ENCODE measurements around the gene ODAD4. TPM values are rescaled to one million over a fixed set of nuclear protein-coding genes. Genes with fewer than 3 reads are reported as not detected.
A peak's percentile ranks its signal among the peaks of the same experiment; 100 is the strongest.

The ODAD4 gene
- polyA plus RNA-seq, 3 donors = 0.04 to 0.28 (median 0.23) TPM

- peaks cover 0 to 2% (median 0%) of the 10 kb centered on the region in 3 donors for H3K27me3 Mint-ChIP-seq (ENCODE audit: low read depth in 3 of 3)
- no peak overlapping the region for H3K9ac ChIP-seq (ENCODE audit: insufficient read depth, low read length, poor library complexity, severe bottlenecking)
- no peaks in the 10 kb centered on the region for H3K9me3 Mint-ChIP-seq
- H3K36me3 ChIP-seq (replicated peaks in 1 of 2; ENCODE audit: control insufficient read depth in 1 of 2, insufficient read depth in 2 of 2, low read length in 2 of 2) = peaks cover 36 to 40% of the 10 kb centered on the region in 2 donors
- peak overlapping the region in 1 of 7 donors; percentile 3 for H3K27ac Mint-ChIP-seq
- no peak for TF ChIP-seq CTCF (IDR thresholded peaks at IDR 0.05)
- 83% methylated on average over 1 of the region's 2 CpGs for WGBS (ENCODE audit: insufficient coverage)
- H3K36me3 Mint-ChIP-seq = peaks cover 36 to 45% of the 10 kb centered on the region in 2 donors
- H2AFZ ChIP-seq (ENCODE audit: insufficient read depth, low read depth, low read length, poor library complexity, severe bottlenecking) = no peak overlapping the region
- H3K79me2 ChIP-seq (ENCODE audit: insufficient read depth, low read length) = peaks cover 65% of the 10 kb centered on the region
- peaks cover 34% of the 10 kb centered on the region for H3K4me1 Mint-ChIP-seq
- peak overlapping the region in 1 of 2 donors; percentile 11 for H3K27ac ChIP-seq (ENCODE audit: low read depth in 1 of 2, low read length in 2 of 2)
- H3K27me3 ChIP-seq (ENCODE audit: control insufficient read depth in 2 of 2, insufficient read depth in 2 of 2, low read length in 2 of 2) = no peaks in the 10 kb centered on the region
- H3K4me3 ChIP-seq (replicated peaks in 1 of 3; ENCODE audit: low read depth in 2 of 3, low read length in 3 of 3) = no peak overlapping the region
- peaks cover 21 to 24% of the 10 kb centered on the region in 2 donors for H3K4me1 ChIP-seq (ENCODE audit: control insufficient read depth in 1 of 2, insufficient read depth in 2 of 2, low read length in 2 of 2)
- no peak overlapping the region for H3K4me2 ChIP-seq (replicated peaks; ENCODE audit: extremely low read depth, low read length, poor library complexity, severe bottlenecking)
- intact Hi-C loops (cut with micrococcal nuclease) = loop anchor here in 1 of 2 donors (5.0 kb wide), 1 partner anchor 197 kb away; the partner anchor contains the start of gene DHX58
- H4K20me1 ChIP-seq (ENCODE audit: insufficient read depth, low read length) = peaks cover 69% of the 10 kb centered on the region
- no peaks in the 10 kb centered on the region for H3K9me3 ChIP-seq (replicated peaks in 1 of 2; ENCODE audit: control insufficient read depth in 1 of 2, insufficient read depth in 1 of 2, low read length in 2 of 2)
- DNase-seq = no peak
- no peak overlapping the region for H3K4me3 Mint-ChIP-seq
These were observed 14.9 kb upstream of the ODAD4 start for GRCh38 chr17:41915566-41915965.

GRCh38 chr17:41917192-41917591, 13.2 kb upstream of the ODAD4 start:
- H3K27ac ChIP-seq (ENCODE audit: low read depth in 1 of 2, low read length in 2 of 2) = no peak overlapping the region
- H3K9ac ChIP-seq (ENCODE audit: insufficient read depth, low read length, poor library complexity, severe bottlenecking) = no peak overlapping the region
- no peak for DNase-seq
- H3K4me3 Mint-ChIP-seq = peak overlapping the region; percentile 94 to 96
- peak overlapping the region; percentile 91 for H3K4me2 ChIP-seq (replicated peaks; ENCODE audit: extremely low read depth, low read length, poor library complexity, severe bottlenecking)
- no peaks in the 10 kb centered on the region for H3K9me3 ChIP-seq (replicated peaks in 1 of 2; ENCODE audit: control insufficient read depth in 1 of 2, insufficient read depth in 1 of 2, low read length in 2 of 2)
- no peaks in the 10 kb centered on the region for H3K9me3 Mint-ChIP-seq
- H2AFZ ChIP-seq (ENCODE audit: insufficient read depth, low read depth, low read length, poor library complexity, severe bottlenecking) = no peak overlapping the region
- peaks cover 65% of the 10 kb centered on the region for H3K79me2 ChIP-seq (ENCODE audit: insufficient read depth, low read length)
- peaks cover 0 to 2% (median 0%) of the 10 kb centered on the region in 3 donors for H3K27me3 Mint-ChIP-seq (ENCODE audit: low read depth in 3 of 3)
- intact Hi-C loops (cut with micrococcal nuclease) = loop anchor here in 1 of 2 donors (5.0 kb wide), 1 partner anchor 195 kb away; the partner anchor contains the start of gene DHX58
- WGBS (ENCODE audit: insufficient coverage) = 100% methylated on average over 2 of the region's 4 CpGs
- no peaks in the 10 kb centered on the region for H3K27me3 ChIP-seq (ENCODE audit: control insufficient read depth in 2 of 2, insufficient read depth in 2 of 2, low read length in 2 of 2)
- H3K36me3 Mint-ChIP-seq = peaks cover 20 to 29% of the 10 kb centered on the region in 2 donors
- H3K4me1 ChIP-seq (ENCODE audit: control insufficient read depth in 1 of 2, insufficient read depth in 2 of 2, low read length in 2 of 2) = peaks cover 21 to 24% of the 10 kb centered on the region in 2 donors
- no peak for TF ChIP-seq CTCF (IDR thresholded peaks at IDR 0.05)
- H3K27ac Mint-ChIP-seq = peak overlapping the region in 3 of 7 donors; percentile 21 to 50 (median 28)
- H3K4me1 Mint-ChIP-seq = peaks cover 34% of the 10 kb centered on the region
- H3K4me3 ChIP-seq (replicated peaks in 1 of 3; ENCODE audit: low read depth in 2 of 3, low read length in 3 of 3) = peak overlapping the region in 1 of 3 experiments; percentile 99
- H3K36me3 ChIP-seq (replicated peaks in 1 of 2; ENCODE audit: control insufficient read depth in 1 of 2, insufficient read depth in 2 of 2, low read length in 2 of 2) = peaks cover 19 to 24% of the 10 kb centered on the region in 2 donors
- H4K20me1 ChIP-seq (ENCODE audit: insufficient read depth, low read length) = peaks cover 61% of the 10 kb centered on the region

Measured in CD14-positive monocyte (primary cell).